ENCODE results near the gene DCST1.

The DCST1 gene

GRCh38 chr1:155014709-155015508 is 18.7 kb upstream of the DCST1 start:
- no peak for DNase-seq

DNA sequence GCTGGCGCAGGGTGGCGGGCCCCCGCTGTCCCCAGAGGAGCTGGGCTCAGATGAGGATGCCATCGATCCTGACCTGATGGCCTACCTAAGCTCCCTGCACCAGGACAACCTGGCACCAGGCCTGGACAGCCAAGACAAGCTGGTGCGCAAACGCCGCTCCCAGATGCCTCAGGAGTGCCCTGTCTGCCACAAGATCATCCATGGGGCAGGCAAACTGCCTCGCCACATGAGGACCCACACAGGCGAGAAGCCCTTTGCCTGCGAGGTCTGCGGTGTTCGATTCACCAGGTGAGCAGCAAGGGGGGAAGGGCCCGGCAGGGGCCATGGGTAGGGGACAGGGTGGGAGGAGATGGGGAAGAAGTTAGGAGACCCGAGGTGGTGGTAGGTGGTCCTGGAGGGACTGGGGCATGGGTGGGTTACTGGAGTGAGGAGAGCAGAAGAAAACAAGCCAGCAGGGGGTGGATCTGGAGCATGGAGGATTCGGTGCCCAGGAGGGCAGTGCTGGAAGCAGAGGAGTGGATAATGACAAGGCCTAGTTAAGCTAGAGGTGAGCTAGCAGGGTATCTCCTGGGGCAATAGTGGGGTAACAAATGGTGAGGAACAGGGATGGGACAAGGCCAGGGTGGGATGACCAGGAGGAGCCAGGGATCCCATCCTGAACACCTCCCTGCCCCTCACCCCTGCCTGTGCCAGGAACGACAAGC is 17.9 kb upstream of the DCST1 start:
- no peak for DNase-seq

DNA sequence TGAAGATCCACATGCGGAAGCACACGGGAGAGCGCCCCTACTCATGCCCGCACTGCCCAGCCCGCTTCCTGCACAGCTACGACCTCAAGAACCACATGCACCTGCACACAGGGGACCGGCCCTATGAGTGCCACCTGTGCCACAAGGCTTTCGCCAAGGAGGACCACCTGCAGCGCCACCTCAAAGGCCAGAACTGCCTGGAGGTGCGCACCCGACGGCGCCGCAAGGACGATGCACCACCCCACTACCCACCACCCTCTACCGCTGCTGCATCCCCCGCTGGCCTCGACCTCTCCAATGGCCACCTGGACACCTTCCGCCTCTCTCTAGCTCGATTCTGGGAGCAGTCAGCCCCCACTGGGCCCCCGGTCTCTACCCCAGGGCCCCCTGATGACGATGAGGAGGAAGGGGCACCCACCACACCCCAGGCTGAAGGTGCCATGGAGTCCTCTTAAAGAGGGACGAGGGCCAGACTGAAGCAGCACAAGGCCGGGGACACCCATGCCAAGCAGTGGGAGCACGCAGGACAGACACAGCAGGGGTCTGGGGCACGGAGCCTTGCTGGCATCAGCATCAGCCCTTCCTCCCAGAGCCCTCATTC is 17.3 kb upstream of the DCST1 start:
- DNase-seq, result peak; percentile 56

DNA sequence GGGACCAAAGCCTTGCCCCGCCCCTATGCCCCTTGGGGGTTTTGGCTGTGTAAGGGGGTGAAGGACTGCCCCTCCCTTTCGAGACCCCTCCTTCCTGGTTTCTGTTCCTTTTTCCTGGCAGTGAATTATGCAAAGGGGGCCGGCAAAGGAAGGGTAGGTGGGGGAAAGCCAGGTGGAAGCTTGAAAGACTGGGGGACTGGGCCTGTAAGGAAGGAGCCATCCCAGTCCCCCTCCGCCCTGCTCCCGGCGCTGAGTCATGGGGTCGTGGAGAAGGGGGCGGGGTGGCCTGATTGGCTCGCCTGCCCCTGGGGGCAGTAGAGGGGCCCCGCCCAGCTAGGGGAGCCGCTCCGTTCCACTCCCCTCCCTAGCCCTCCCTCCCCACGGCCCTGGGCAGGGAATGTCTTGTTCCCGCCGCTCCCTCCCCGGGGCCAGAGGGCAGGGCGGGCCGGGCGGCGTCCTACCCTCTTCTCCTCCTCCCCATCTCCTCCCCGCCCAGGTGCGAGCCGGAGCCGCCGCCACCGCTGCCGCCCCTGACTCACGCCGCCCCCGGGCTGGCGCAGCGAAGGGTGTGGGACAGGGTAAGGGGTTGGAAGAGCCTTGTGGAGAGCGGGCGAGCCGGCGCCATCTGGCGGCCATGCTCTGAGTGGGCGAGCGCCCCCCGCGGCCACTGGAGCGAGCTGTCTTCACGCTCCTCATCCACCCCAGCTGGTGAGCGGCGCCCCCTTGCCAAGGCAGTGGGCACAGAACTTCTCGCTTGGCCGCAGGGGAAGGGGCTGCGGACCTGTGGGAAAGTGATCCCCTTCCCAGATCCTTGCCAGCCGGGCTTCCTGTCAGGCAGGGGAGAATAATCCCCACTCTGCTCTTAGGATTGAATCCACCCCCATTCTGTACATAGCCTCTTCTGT is 16.3 kb upstream of the DCST1 start:
- peak; percentile 89 for DNase-seq

GRCh38 chr1:155017946-155018316 is 15.7 kb upstream of the DCST1 start:
- DNase-seq, result no peak

- no peak for DNase-seq
These were observed 14.8 kb upstream of the DCST1 start for GRCh38 chr1:155018617-155019348.

DNA sequence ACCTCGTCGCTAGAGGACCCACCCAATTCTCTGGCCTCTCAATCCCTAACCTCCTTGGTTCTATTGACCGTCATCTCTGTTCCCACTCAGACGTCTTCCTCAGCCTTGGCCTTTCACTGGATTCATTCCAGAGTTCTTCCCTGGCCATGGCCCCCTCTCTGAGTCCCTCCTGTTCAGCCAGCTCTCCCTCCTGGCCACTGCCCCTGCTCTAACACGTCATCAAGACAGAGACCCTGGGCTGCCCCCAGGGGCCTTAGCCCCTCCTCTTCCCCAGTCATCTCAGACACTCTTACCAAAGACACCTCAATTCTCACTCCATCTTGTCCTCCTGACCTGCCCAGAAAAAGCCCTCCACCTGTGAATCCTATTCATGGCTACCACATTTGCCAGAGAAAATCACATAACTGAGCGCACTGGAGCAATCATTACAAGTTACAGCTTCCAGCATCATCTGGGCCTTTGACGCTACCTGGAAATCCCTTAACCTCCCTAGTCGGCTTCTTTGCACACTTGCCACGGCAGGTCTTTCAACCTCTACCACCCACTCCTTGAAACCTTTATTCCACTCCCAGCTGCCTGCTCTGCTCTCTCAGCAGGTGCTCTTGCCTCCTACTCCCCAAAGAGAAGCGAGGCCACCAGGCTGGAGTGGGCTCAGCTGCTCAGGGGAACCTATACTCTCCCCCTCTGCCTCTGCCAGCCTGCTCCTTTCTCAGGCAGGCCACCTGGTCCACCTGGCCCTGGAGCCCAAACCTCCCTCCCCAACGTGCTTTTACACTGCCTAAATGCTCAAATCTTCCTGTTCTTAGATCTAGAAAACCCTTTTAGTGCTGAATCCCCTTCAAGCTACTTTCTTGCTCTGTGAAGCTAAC is 14.0 kb upstream of the DCST1 start:
- no peak for DNase-seq

DNA sequence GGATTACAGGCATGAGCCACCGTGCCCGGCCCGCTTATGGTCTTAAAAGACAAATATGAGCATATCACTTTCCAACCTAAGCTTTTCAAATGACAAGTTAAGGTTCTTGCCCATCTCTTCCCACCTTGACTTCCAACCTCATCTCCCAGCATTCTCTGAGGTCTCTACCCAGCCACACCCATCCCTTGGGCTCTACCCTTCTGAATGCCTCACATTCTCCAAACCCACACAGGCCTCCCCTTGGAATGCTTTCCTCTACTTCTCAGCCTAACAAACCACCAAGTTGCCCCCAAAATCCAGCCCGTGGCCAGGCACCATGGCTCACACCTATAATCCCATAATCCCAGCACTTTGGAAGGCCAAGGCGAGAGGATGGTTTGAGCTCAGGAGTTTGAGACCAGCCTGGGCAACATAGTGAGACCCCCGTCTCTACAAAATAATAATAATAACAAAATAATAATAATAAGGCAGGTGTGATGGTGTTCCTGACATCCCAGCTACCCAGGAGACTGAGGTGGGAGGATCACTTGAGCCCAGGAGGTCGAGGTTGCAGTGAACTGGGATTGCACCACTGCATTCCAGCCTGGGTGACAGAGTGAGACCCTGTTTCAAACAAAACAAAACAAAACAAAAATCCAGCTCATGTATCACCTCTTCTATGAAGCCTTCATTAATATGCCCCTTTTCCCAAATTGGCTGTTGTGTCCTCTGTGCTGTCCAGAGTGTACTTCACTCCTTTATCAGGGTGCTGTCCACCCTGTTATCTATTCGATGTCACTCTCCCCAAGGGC is 11.3 kb upstream of the DCST1 start:
- DNase-seq, result no peak

DNA sequence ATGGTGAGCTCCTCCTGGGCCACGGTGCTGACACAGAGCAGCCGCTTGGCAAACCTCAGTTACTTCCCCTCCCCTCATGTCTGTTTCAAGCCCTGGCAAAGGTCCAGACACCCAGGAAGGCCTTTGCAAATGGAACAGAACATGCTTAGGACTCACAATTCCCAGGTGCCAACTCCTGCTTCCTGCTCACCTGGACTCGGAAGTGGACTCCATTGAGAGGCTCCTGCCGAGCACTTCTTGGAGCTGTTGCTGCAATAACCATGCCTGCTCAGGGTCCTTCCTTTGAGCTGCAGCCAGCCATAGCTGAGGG is 10.7 kb upstream of the DCST1 start:
- no peak for DNase-seq

- no peak for DNase-seq
These were observed 10.0 kb upstream of the DCST1 start for GRCh38 chr1:155023627-155024026.

- DNase-seq, result no peak
These were observed 9.3 kb upstream of the DCST1 start for GRCh38 chr1:155024315-155024714.

DNA sequence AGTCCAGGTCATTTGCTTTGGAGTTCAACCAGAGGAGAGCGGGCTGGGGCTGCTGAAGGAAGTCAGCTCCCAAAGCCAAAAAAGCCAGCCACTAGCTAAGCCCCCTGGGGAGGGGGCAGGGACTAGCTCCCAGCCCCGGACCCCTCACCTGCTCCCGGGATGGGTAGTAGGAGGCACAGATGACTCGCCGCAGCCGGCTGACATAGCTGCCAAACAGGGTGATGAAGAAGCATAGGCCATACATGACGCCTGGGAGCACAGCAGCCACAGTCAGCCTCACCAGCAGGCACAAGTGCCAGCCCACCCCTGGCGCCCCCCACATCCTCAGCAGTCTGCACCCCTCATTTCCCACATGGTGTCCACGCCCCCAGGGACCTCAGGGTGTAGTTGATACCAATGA is 7.5 kb upstream of the DCST1 start:
- DNase-seq, result no peak

DNA sequence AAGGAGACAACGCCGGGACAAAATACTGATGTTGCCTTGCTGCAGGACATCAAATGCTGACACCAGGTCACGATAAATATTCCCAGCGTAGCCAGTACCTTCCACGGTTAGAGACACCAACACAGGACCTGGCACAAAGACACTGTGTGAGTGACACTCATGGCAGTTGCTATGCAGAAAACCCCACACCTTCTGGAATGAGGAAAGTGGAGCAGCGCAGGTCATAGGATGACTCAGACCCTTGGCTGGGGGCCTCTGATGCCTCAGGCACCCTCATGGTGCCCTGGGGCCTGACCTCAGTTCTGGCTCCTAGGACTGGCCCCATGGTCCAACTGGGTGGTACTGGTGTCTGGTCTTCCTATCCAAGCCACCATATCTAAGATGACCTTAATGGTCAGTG is 7.0 kb upstream of the DCST1 start:
- DNase-seq, result no peak

DNA sequence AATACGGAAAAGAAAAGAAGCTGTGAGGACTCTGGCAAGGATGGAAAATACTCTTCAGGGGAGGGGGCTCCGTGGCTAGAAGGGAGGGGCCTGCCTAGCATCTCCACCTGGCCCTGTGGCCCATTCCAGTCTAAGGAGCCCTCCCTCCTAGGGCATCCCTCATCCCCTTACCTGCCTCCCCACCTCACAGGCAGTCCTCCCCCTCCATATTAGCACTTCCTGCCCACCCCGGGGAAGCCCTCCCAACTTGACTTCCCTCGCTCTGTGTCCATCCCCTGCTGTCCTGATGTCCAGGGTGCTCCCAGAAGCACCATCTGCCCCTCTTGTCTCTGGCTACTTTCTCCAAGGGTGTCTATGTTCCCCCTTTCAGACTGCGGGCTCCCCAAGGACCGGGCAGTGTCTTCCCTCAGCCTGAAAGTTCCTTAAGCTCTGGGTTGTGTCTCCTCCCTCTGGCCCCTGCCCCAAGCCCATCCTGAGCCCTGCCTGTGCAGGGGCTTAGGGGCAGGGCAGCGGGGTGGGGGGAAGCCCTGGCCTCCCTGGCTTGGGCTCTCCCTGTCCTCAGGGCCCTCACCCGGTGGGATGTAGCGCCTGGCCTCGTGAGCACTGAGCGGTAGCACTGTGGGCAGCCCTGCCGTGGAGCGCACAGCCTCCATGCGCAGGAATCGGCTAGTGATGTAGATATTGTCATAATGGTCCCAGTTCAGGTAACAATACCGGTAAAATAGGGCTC is 3.9 kb upstream of the DCST1 start:
- DNase-seq, result no peak

GRCh38 chr1:155030243-155030795 is 3.3 kb upstream of the DCST1 start:
- no peak for DNase-seq

- DNase-seq, result no peak
These were observed 2.7 kb upstream of the DCST1 start for GRCh38 chr1:155030899-155031298.

DNA sequence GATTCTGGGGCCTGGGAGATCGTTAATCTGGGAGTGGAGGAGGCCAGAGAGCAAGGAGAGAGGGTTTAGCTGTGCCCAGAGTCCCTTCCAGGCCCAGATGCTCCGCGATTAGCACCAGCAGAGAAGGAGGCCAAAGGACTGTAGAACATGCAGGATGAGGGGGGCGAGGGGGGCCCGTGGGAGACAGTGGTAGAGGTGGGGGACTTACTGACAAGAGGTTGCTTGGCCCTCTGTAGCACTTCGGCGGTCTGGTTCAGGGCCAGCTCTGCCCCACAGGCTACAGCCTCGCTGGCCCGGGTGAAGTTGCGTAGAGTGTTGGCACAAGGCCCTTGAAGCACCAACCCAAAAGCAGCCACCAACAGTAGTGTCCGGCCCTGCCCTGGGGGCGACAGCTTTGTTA is 738 bp upstream of the DCST1 start:
- DNase-seq, result no peak

GRCh38 chr1:155034318-155035208 is 939 bp downstream of the DCST1 start:
- DNase-seq, result no peak

GRCh38 chr1:155035936-155036335 is 2.3 kb downstream of the DCST1 start:
- no peak for DNase-seq

All from CD4-positive, alpha-beta T cell treated with Interleukin-15 for 1 hour (primary cell).